Motor neuron (in vitro differentiated cells): Measurements from ENCODE around the gene GAB2. TPM values are rescaled to one million over a fixed set of nuclear protein-coding genes. Genes with fewer than 3 reads are reported as not detected.

Source experiments
- ATAC-seq, 8 experiments: fragments of 200-7000 bp; cut with Tn5 transposase; replicated peaks in 6 of 8; 2 replicates each; pipeline ENCODE4 v1.8.0; 2021; ENCODE audit warnings: mild to moderate bottlenecking in 8 of 8, moderate library complexity in 8 of 8
- H3K27ac ChIP-seq, 2 donors: fragments of 250-450 bp; sonication (Bioruptor Pico); 2 replicates each; pipeline ENCODE4 v1.9.0; 2021; ENCODE audit warnings: antibody characterized with exemption in 2 of 2, mild to moderate bottlenecking in 2 of 2, moderate library complexity in 1 of 2
- H3K4me1 ChIP-seq, 2 donors: fragments of 250-450 bp; sonication (Bioruptor Pico); replicated peaks in 1 of 2; 2 replicates each; pipeline ENCODE4 v1.6.1; 2021; ENCODE audit warnings: antibody characterized with exemption in 2 of 2, mild to moderate bottlenecking in 2 of 2, moderate library complexity in 1 of 2
- H3K4me3 ChIP-seq, 5 donors: fragments of 250-450 bp; sonication (Bioruptor Pico); 2 replicates each; pipeline ENCODE4 v1.9.0; 2021; ENCODE audit warnings: antibody characterized with exemption in 5 of 5, mild to moderate bottlenecking in 5 of 5, moderate library complexity in 4 of 5
- WGBS, 10 experiments: fragments of 450-650 bp; shearing (Covaris generic); methylation state at CpG; one replicate each; pipeline ENCODE4 v1.0.0; 2022; 5-methylcytosine and 5-hydroxymethylcytosine counted together
- in situ Hi-C, 9 experiments: fragments of 400-800 bp; cut with MboI; loops; one replicate each; pipeline ENCODE4 v1.15.0; 2021; ENCODE audit warnings: low sequenced_read_pairs in 9 of 9, low pct_unique_long_range_greater_than_20kb in 2 of 9; ENCODE audit not compliant: unreplicated experiment in 9 of 9
- total RNA-seq, 8 experiments: library from RNA; unstranded; fragments of 300-600 nt; gene quantifications; 2 replicates each; pipeline versions ENCODE4 v1.2.3 to v1.2.4, GENCODE V29; 2022

The GAB2 gene
- total RNA-seq, 8 experiments from 2014 or later, result 2.5 to 44.1 (median 25.6) TPM

GRCh38 chr11:78219493-78220217 lies 198.0 kb downstream of the GAB2 start:
- Histone ChIP-seq H3K27ac (no peak overlapping the region), H3K4me1 (no peaks in the 10 kb centered on the region), H3K4me3 (no peak overlapping the region)
- in situ Hi-C loops, result no loop called here
- no peak for ATAC-seq
- 88 to 98% (median 94%) methylated on average over 2 to 6 of the region's 7 CpGs; no CpG with 5 or more reads in 7 of the 10 experiments for WGBS, 10 experiments

GRCh38 chr11:78218707-78219492 lies 198.7 kb downstream of the GAB2 start:
- no peak for ATAC-seq
- no peaks in the 10 kb centered on the region for H3K4me1 ChIP-seq
- 0 to 94% (median 89%) methylated on average over 1 to 9 of the region's 11 CpGs; no CpG with 5 or more reads in 4 of the 10 experiments for WGBS, 10 experiments
- in situ Hi-C loops, result no loop called here
- no peak overlapping the region for H3K27ac ChIP-seq
- H3K4me3 ChIP-seq, result no peak overlapping the region

GRCh38 chr11:78217650-78218541 lies 199.7 kb downstream of the GAB2 start:
- 82 to 100% (median 94%) methylated on average over 1 to 8 of the region's 14 CpGs; no CpG with 5 or more reads in 2 of the 10 experiments for WGBS, 10 experiments
- Histone ChIP-seq H3K4me1 (no peaks in the 10 kb centered on the region), H3K4me3 (no peak overlapping the region), H3K27ac (no peak overlapping the region)
- no peak for ATAC-seq
- in situ Hi-C loops, result no loop called here

- 94 to 100% (median 98%) methylated on average over 1 to 5 of the region's 5 CpGs; no CpG with 5 or more reads in 6 of the 10 experiments for WGBS, 10 experiments
- H3K4me1 ChIP-seq, result no peaks in the 10 kb centered on the region
- ATAC-seq, result peak in 2 of 8 experiments; percentile 56 to 58
- in situ Hi-C loops, result no loop called here
- no peak overlapping the region for H3K27ac ChIP-seq
- H3K4me3 ChIP-seq, result no peak overlapping the region
These were observed 200.9 kb downstream of the GAB2 start for GRCh38 chr11:78216571-78217287.

GRCh38 chr11:78216021-78216420 lies 201.6 kb downstream of the GAB2 start:
- Histone ChIP-seq H3K27ac (no peak overlapping the region), H3K4me1 (no peaks in the 10 kb centered on the region), H3K4me3 (no peak overlapping the region)
- in situ Hi-C loops, result no loop called here
- 60 to 100% (median 90%) methylated on average over 1 to 3 of the region's 3 CpGs; no CpG with 5 or more reads in 4 of the 10 experiments for WGBS, 10 experiments
- ATAC-seq, result no peak

- no peak overlapping the region for H3K27ac ChIP-seq
- in situ Hi-C loops, result no loop called here
These were observed 203.1 kb downstream of the GAB2 start for GRCh38 chr11:78214331-78215194.

GRCh38 chr11:78213526-78214330 lies 203.9 kb downstream of the GAB2 start:
- no peaks in the 10 kb centered on the region for H3K4me1 ChIP-seq
- no peak overlapping the region for H3K4me3 ChIP-seq
- ATAC-seq, result no peak
- WGBS, 10 experiments, result 80 to 100% (median 81%) methylated on average over 2 to 4 of the region's 8 CpGs; no CpG with 5 or more reads in 4 of the 10 experiments
- H3K27ac ChIP-seq, result no peak overlapping the region
- in situ Hi-C loops, result no loop called here

More at GRCh38 chr11:78214331-78215194, 203.1 kb downstream of the GAB2 start:
- H3K4me3 ChIP-seq, result no peak overlapping the region
- no peaks in the 10 kb centered on the region for H3K4me1 ChIP-seq
- ATAC-seq, result no peak
- 60 to 100% (median 83%) methylated on average over 1 to 2 of the region's 12 CpGs; no CpG with 5 or more reads in 5 of the 10 experiments for WGBS, 10 experiments

GRCh38 chr11:78212586-78213371 lies 204.8 kb downstream of the GAB2 start:
- peak in 5 of 8 experiments; percentile 16 to 66 (median 31) for ATAC-seq
- in situ Hi-C loops, result no loop called here
- Histone ChIP-seq H3K4me1 (no peaks in the 10 kb centered on the region), H3K27ac (no peak overlapping the region), H3K4me3 (no peak overlapping the region)
- WGBS, 10 experiments, result 71 to 100% (median 80%) methylated on average over 1 to 5 of the region's 11 CpGs; no CpG with 5 or more reads in 7 of the 10 experiments

- no peak overlapping the region for H3K27ac ChIP-seq
- H3K4me1 ChIP-seq, result no peaks in the 10 kb centered on the region
- ATAC-seq, result no peak
- in situ Hi-C loops, result no loop called here
- H3K4me3 ChIP-seq, result no peak overlapping the region
- WGBS, 10 experiments, result 81 to 100% (median 100%) methylated on average over 1 to 5 of the region's 5 CpGs; no CpG with 5 or more reads in 1 of the 10 experiments
These were observed 206.1 kb downstream of the GAB2 start for GRCh38 chr11:78211565-78211964.

- Histone ChIP-seq H3K27ac (no peak overlapping the region), H3K4me3 (no peak overlapping the region), H3K4me1 (no peaks in the 10 kb centered on the region)
- in situ Hi-C loops, result no loop called here
- WGBS, 10 experiments, result 78 to 100% (median 89%) methylated on average over 1 to 13 of the region's 31 CpGs; no CpG with 5 or more reads in 1 of the 10 experiments
- no peak for ATAC-seq
These were observed 207.5 kb downstream of the GAB2 start for GRCh38 chr11:78210000-78210608.
